SK-N-MC (cell line): Measurements from ENCODE around the gene ZBTB18.

Source experiments
- EZH2 ChIP-seq: fragments of 200-600 bp; sonication (generic); IDR thresholded peaks from one replicate; pipeline ENCODE4 v1.6.1; 2017; ENCODE audit warnings: antibody characterized with exemption
- FOXP2 ChIP-seq: optimal IDR thresholded peaks from 2 replicates; pipeline ENCODE3; 2011; ENCODE audit warnings: mild to moderate bottlenecking, moderate library complexity; ENCODE audit not compliant: insufficient read depth; ENCODE audit errors: extremely low read length, control extremely low read depth
- POLR2AphosphoS5 ChIP-seq: IDR thresholded peaks from 2 replicates; pipeline ENCODE4 v1.6.1; 2012; ENCODE audit warnings: mild to moderate bottlenecking, low read depth, low read length, borderline replicate concordance

GRCh38 chr1:244012202-244012601 is 38.9 kb upstream of the ZBTB18 start:
- TF ChIP-seq EZH2 = no peak
- no peak for TF ChIP-seq POLR2AphosphoS5
- no peak for TF ChIP-seq FOXP2
